ENCODE measurements around the gene SPACDR.

GRCh38 chr7:100465299-100465698 lies 1.2 kb upstream of the SPACDR start:
- TF ChIP-seq EZH2phosphoT487 (IDR thresholded peaks at IDR 0.05) = no peak
- TF ChIP-seq, protein P1, sequence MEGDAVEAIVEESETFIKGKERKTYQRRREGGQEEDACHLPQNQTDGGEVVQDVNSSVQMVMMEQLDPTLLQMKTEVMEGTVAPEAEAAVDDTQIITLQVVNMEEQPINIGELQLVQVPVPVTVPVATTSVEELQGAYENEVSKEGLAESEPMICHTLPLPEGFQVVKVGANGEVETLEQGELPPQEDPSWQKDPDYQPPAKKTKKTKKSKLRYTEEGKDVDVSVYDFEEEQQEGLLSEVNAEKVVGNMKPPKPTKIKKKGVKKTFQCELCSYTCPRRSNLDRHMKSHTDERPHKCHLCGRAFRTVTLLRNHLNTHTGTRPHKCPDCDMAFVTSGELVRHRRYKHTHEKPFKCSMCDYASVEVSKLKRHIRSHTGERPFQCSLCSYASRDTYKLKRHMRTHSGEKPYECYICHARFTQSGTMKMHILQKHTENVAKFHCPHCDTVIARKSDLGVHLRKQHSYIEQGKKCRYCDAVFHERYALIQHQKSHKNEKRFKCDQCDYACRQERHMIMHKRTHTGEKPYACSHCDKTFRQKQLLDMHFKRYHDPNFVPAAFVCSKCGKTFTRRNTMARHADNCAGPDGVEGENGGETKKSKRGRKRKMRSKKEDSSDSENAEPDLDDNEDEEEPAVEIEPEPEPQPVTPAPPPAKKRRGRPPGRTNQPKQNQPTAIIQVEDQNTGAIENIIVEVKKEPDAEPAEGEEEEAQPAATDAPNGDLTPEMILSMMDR (IDR thresholded peaks at IDR 0.05) = no peak

Measured in neural progenitor cell (in vitro differentiated cells).